Hepatic stellate cell (primary cell): Measurements from ENCODE around the gene ANKMY1.

Experiments
- DNase-seq: peaks from one replicate; pipeline ENCODE4 v3.0.0; 2011; ENCODE audit warnings: low spot score

ANKMY1 gene

DNA sequence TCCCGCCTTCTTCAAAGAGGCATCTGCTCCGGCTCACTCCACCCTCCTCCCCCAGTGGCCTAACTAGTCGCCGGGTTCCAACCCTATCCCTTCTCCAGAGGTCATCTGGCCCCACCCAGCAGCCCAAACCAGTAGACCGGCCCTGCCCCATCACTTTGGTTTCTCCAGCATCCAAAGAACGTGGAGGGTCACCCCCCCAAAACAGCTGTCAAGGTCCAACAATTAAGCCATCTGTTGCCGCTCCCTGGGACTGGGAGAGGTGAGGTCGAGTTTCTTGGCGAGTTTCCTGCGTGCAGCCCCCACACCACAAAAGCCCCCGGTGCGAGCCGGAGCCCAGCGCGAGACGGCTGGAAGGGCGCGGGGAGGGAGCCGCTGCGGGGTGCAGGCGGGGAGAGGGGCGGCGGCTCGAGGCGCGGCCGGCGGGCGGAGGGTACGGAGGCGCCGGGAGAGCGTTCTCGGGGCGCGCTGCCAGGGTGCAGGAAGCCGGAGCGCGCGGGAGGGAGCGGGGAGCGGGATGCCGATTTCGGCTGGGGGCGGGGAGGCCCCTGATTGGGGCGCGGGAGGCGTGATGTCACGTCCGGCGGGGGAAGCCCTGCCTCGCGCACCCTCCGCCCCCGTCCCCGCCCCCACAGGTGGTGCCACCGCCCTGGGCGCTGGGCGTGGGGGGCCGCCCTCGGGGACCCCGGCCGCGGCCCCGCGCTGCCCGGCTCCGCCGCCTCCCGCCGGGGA is 122.9 kb downstream of the ANKMY1 start:
- peak; percentile 99 for DNase-seq

DNA sequence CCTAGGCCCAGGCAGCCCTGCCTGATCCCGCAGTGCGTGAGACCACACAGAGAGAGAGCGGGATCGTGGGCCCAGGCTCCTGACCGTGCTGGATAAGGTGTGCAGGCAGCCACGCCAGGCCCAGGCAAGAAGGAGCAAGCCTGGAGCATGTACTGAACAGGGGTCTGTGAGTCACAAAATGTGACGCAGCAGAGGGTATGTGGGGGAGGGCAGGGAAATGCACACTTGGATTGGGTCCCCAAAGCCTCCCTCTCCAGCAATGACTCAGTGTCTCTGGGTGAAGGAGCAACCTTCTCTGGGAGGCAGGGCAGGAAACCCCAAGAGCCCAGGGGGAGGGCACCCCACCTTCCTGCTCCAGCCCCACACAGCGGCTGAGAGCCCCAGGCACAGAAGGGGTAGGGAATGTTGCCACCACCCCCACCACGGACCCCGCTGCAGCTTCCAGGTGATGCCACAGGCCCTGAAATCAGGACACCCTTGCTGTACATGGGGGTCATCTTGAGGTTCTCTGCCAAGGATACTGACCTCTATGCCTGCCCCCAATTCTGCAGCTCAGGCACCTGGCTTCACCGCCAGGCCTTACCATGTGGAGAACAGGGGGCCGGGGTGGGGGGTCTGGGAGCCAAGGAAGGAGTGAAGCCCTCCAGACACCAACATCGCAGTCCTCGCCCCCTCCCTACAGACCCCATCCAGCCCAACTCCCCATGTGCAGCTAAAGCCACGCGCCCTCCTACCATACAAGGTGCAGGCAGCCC is 123.6 kb downstream of the ANKMY1 start:
- peak; percentile 99 for DNase-seq

DNA sequence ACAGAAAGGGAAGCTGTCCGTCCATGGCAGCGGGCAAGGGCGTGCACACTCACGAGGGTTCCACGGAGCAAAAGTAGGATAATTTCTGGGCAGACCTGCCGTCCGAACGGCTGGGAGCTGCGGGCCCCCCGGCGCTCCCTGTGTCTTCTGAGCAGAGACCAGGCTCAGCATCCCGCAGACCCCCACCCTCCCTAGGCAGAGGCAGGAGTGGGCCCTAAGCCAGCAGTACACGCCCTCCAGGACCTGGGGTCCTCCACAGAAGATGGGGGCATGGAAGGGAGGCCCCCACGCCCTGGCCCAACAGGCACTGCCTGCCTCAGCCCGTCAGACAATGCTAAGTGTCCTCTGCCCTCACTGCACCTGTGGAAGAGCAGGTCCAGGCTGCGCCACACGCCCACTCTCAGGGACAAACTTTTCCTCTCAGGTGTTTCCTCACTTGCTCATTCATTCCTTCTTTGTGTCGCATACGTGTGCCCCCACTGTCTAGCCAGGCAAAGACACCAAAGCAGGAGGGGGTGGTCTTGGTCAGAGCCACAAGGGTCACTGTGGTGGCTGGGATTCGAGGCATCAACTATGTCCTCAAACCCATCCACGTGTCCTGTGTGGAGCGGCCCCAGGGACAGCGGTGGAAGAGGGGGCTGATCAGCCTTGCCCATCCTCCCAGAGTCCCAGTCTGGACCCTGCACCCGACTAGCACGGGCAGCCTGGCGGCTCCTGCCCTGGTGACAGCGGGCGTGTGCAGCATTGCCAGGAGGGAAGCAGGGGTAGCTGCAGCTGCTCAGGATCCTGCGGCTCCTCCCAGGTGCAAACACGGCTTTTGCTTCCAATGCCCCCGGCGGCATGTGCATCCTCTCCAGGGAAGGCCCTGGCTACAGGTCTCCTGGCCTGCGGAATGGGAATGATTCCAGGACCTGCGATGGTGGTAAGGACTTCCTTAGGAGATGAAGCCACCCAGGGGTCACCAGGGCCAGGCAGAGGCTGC is 124.7 kb downstream of the ANKMY1 start:
- no peak for DNase-seq

DNA sequence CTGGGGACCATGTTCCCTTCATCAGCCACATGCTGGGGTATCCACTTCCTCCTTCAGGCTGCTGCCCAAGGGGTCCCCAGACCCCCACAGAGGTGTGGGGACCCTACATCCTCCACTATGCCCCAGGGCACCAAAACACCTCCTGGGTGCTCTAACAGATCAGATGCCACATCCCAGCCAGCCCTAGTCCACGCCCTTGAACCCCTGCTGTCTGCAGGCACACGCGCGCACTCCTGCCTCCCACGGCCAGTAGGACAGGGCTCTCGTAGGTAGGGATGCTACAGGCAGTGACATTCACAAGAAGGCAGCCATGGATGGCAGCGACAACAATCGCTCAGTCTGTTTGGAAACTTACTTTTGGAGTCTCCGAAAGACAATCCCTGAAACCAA is 125.4 kb downstream of the ANKMY1 start:
- no peak for DNase-seq

DNA sequence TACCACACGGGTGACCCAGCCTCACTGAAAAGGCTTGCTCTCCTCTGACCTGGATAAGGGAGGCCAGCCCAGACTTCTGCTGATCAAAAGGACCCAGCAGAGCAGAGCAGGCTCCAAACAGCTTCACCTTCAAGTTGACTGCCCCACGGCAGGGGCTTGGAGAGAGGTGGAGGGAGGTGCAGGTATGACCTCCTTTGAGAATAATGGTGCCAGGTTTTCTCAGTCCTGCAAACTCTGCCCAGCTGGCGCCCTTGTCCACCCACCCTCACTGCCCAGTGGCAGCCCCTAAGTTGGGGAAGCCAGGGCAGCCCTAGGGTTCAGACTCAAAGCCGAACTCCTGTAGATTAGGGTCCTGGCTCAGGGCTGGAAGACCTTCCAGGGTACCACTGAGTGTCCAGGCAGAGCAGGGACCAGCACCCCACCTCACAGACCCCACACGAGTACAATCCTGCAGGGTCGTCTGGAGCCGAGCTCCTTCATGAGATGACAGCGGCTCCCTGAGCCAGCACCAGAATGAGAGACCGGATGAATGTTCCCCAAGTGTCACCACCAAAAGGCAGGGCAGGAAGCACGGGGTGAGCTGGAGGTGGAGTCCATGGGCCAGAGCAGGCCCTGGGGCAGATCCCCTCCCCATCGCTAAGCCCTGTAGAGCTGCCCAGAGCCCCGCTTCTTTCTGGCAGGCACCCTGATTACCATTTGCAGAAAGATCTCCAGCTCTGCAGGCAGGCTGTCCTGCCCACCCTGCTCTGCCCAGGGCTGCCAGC is 125.9 kb downstream of the ANKMY1 start:
- DNase-seq = no peak

DNA sequence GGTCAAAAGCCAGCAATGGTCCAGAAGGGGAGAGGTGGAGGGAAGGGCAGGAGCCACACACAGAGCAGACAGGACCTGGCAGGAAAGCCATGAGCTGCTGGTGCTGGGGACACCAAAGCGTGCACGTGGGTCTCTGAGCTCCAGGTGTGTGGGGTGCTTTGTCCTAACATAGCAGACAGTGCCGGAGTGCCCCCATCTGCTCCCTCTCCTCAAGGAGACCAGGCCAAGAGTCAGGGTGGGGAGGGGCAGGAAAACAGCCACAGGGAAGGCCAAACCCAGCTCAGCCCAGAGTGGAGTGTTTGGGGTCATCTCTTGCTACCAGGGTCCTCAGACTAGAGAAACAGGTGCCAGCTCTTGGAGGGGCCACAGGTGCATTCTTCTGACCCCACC is 126.5 kb downstream of the ANKMY1 start:
- no peak for DNase-seq

DNA sequence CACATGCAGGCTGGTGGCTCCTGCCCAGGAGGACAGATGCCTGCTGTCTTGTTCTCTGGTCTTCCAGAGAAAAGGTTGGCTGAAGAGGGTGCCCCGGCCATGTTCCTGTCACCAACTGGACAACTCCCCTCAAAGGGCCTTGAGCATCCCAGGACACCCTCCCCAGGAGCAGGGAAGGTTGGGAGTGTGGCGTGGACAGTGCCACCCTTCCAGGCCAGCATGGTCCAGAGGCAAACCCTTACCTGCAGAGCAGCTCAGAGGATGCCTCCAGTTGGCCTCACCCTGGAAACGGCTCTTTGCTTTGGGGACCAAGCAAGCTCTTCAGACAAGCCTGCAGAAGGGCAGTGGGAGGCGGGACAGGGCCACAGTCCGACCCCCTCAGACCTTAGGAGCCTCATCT is 127.2 kb downstream of the ANKMY1 start:
- DNase-seq = no peak

DNA sequence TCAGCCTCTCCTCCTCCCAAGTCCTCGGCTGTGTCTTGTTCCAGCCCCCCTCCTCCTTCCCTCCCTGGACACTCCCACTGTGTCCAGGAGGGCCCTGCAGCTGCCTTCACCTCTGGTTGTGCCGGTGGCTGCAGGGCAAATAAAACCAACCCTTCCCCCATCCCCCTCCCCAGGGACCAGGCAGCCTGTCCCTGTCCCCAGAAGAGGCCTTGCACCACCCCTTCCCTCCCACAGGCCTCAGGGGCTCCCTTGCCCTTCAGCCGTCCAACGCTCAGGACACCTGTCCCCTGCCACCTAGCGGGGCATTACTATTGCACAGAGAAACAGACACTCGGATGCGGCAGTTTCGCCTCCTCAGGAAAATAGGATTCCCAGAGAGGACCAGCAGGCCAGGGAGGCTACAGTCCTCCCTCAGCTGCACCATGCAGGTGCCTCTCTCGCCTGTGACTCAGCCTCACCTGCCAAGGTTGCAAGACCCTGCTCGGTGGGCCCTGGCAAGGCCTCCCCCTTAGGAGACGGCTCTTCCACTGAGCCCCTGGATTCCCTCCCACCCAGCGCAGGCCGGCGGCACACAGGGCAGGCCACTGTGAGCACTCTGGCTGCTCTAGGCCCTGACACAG is 127.8 kb downstream of the ANKMY1 start:
- no peak for DNase-seq
